ENCODE results near the gene GSTO1. TPM values are rescaled to one million over a fixed set of nuclear protein-coding genes. Genes with fewer than 3 reads are reported as not detected.

The GSTO1 gene
- total and polyA plus RNA-seq, 2 donors (not counting 1 experiment from before 2014, with no cell fraction given) = 30.1 to 37.7 TPM

- Mint-ChIP-seq H3K4me3 (no peak overlapping the region), H3K9me3 (ENCODE audit: insufficient read depth) (no peaks in the 10 kb centered on the region), H3K27me3 (peaks cover 21% of the 10 kb centered on the region), H3K27ac (no peak overlapping the region), H3K4me1 (peaks cover 8% of the 10 kb centered on the region)
- no peak for DNase-seq
- no peak for ATAC-seq (ENCODE audit: low read depth)
- Histone ChIP-seq H3K9me3 (ENCODE audit: control extremely low read depth in 1 of 3, control insufficient read depth in 2 of 3, insufficient read depth in 1 of 3, low read length in 2 of 3) (no peaks in the 10 kb centered on the region), H4K20me1 (ENCODE audit: control insufficient read depth, insufficient read depth, low read length, poor library complexity, severe bottlenecking) (no peaks in the 10 kb centered on the region), H3K4me1 (ENCODE audit: control insufficient read depth in 2 of 2, insufficient read depth in 2 of 2, low read length in 2 of 2) (peaks cover 3 to 7% of the 10 kb centered on the region in 2 donors), H3K79me2 (ENCODE audit: control insufficient read depth, insufficient read depth, low read length) (no peaks in the 10 kb centered on the region), H3K9ac (ENCODE audit: low read length) (no peak overlapping the region), H3K4me3 (ENCODE audit: control extremely low read depth in 1 of 5, extremely low read depth in 1 of 5, insufficient read depth in 1 of 5, low read depth in 2 of 5, low read length in 4 of 5) (no peak overlapping the region), H3K36me3 (replicated peaks in 1 of 2; ENCODE audit: control extremely low read depth in 1 of 2, control insufficient read depth in 1 of 2, extremely low read depth in 1 of 2, insufficient read depth in 2 of 2, low read length in 1 of 2) (no peaks in the 10 kb centered on the region), H3K27ac (ENCODE audit: low read length in 2 of 2) (no peak overlapping the region), H3K4me2 (replicated peaks; ENCODE audit: low read depth, low read length, poor library complexity, severe bottlenecking) (no peak overlapping the region), H2AFZ (ENCODE audit: insufficient read depth, low read depth, low read length, poor library complexity, severe bottlenecking) (no peak overlapping the region), H3K27me3 (replicated peaks in 1 of 4; ENCODE audit: control extremely low read depth in 1 of 4, control insufficient read depth in 3 of 4, insufficient read depth in 4 of 4, low read length in 3 of 4) (peaks cover 0 to 13% (median 0%) of the 10 kb centered on the region in 4 experiments)
- intact Hi-C loops (cut with micrococcal nuclease) = no loop called here
- no peak for TF ChIP-seq EZH2 (IDR thresholded peaks at IDR 0.05; ENCODE audit: borderline replicate concordance, insufficient read depth, low read depth, low read length, poor library complexity, severe bottlenecking)
- TF ChIP-seq CTCF (IDR thresholded peaks at IDR 0.05) = no peak
- ChIA-PET CTCF (interaction anchor here (8.1 to 23.3 kb wide), 3 partner anchors 9 to 46 kb away, joined by 108 to 594 read pairs (median 160); partner anchors contain the start of gene CFAP58), POLR2A (no interaction called here)
- 94% methylated on average over 2 of the region's 3 CpGs for WGBS (ENCODE audit: insufficient coverage)
Measured at GRCh38 chr10:104301907-104302690, 47.4 kb downstream of the GSTO1 start.
